Measurements from ENCODE around the gene ASIC3. TPM values are rescaled to one million over a fixed set of nuclear protein-coding genes. Genes with fewer than 3 reads are reported as not detected.
"Not testable (repeated sequence)": the region's sequence is repeated elsewhere in the genome, so short reads cannot be mapped to it uniquely, and the experiment has no call there.

The ASIC3 gene
- total RNA-seq, 1 donor from 2014 or later = 0.51 TPM

DNA sequence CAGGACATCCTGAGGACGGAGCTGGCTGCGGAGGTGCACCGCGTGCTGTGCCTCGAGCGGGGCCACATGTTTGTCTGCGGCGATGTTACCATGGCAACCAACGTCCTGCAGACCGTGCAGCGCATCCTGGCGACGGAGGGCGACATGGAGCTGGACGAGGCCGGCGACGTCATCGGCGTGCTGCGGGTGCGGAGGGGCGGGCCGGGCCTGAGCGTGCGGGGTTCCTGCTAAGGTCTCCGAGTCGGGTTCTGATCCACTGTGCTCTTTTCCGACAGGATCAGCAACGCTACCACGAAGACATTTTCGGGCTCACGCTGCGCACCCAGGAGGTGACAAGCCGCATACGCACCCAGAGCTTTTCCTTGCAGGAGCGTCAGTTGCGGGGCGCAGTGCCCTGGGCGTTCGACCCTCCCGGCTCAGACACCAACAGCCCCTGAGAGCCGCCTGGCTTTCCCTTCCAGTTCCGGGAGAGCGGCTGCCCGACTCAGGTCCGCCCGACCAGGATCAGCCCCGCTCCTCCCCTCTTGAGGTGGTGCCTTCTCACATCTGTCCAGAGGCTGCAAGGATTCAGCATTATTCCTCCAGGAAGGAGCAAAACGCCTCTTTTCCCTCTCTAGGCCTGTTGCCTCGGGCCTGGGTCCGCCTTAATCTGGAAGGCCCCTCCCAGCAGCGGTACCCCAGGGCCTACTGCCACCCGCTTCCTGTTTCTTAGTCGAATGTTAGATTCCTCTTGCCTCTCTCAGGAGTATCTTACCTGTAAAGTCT lies 34.4 kb upstream of the ASIC3 start:
- DNase-seq = peak; percentile 90

DNA sequence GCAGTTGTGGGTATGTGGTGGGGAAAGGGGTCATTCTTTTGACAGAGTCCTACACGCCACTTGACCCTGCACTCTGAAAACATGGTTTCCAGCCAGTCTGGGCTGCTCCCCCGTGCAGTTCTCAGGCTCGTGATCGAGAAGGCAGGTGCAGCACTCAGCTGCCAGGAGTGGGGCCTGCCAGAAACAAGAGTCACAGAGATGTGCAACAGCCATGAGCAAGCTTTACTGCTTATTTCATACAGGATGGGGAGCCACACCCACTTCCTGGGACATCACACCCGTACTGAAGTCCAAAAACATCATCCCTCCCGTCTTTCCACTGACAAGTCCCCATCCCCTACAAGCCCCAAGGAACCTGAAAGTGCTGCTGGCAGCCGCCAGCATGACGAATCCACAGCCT lies 33.4 kb upstream of the ASIC3 start:
- peak; percentile 59 for DNase-seq

GRCh38 chr7:151015967-151016366 lies 32.4 kb upstream of the ASIC3 start:
- no peak for DNase-seq

GRCh38 chr7:151016505-151016904 lies 31.8 kb upstream of the ASIC3 start:
- no peak for DNase-seq

- DNase-seq = no peak
Measured at GRCh38 chr7:151016942-151017341, 31.4 kb upstream of the ASIC3 start.

DNA sequence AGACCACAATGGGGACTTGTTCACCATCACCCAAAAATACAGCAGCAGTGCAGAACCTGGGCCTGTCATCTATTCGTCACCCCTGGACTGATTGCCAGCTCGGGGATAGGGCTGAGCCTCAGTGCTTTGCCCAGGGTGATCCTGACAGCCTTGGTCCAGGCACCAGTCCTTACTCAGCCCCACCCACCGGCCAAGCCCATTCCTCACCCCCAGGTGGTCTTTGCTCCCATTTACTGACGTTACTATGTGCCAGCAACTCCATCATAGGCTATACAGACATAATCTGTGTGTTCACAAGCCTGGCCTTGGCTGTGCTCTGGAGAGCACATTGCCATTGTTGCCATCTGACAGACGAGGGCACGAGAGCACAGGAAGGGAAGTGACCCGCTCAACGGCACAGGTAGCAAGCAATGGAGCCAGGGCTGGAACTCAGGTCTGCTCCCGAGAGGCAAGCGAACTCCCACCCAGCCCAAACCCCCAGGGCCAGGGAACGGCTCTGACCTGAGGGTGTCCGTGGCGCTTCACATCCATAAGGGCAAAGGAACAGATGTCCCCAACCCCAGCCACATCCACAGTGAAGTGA lies 30.9 kb upstream of the ASIC3 start:
- DNase-seq = no peak

GRCh38 chr7:151017953-151018420 lies 30.3 kb upstream of the ASIC3 start:
- DNase-seq = peak; percentile 79

DNA sequence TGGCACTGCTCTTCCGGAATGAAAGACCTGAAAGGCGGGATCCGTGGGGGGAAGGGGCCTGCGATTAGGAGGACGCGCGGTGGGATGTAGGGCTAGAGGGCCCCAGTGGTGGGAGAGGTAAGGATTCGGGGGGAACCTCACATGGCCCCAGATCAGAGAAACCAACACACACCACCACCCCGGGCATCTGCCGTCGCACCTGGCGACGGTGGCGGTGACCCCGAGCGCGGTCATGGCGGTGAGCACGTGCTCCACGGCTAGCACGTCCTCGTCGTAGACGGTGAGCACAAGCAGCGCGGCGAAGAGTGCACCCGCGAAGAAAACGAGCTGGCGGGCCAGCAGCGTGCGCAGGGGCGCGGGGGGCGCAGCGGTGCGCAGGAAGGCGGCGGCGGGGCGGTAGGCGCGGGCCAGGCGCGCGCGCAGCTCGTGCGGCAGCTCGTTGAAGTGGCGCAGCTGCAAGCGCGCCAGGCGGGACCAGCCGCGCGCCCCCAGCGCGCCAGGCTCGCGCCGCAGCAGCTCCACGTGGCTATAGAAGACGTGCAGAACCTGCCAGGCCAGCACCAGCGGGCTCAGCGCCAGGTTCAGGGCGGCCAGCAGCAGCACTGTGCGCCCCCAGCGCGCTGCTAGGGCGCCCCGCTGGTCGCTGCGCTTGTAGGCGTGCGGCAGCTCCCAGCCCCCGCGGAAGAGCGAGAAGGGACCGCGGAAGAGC lies 29.8 kb upstream of the ASIC3 start:
- peak; percentile 75 for DNase-seq

GRCh38 chr7:151019130-151019447 lies 29.2 kb upstream of the ASIC3 start:
- DNase-seq = no peak

DNA sequence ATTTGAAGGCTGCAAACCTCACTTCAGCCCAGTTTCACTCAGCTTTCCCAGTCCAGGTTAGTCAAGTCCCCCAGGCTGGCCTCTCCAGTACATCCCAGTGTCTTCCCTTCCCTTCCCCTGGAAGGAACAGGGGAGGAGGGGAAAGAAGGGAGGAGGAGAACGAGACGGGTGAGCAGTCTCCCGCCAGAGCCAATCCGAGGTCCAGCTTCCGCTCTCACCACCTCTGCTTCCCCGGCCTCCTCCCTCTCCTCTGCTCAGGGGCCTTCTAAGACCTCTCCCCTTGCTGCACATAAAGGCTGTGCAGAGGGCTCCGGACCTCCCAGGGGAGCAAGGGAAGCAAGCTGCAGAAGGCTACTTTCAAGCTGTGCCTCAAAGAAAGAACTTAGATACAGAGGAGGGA lies 28.1 kb upstream of the ASIC3 start:
- DNase-seq = no peak

- DNase-seq = no peak
Measured at GRCh38 chr7:151023232-151023631, 25.1 kb upstream of the ASIC3 start.

- DNase-seq = no peak
Measured at GRCh38 chr7:151024435-151025056, 23.8 kb upstream of the ASIC3 start, which contains the start of gene ATG9B. TSS of gene ATG9B (minus strand) at chr7:151024494. CDS start at chr7:151024423, 71 bp downstream.

DNA sequence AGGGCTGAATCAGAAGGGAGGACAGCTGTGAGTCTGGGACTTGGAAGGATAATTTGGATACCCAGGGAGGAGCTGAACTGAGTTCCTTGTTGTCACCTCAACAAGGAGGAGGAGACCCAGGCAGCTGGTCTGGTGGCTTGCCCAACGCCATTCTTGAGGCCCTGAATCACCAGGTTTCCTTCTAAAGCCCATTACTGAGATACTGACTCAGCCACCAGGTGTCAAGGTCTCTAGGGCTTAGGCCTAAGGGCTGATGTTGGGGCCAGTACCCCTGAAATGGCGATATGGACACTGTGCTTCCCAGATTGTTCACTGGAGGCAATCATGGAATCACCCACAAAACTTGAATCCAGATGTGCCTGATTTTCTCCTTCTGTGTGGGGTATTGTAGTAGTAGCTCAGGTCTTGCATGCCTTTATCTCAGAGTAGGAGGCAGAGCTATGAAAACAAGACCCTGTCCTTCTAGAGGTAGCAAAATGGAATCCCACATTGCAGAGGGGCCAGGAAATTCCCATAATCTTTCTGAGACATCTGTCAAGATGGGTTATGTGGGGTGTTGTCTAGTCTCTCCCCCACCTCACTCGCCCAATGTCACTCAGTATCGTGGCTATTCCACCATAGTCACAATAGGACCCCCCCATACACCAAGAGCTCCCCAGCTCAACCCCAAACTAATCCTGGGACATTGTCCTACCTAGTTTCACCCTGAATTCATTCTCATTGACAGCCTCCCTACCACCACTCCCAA lies 22.2 kb upstream of the ASIC3 start:
- no peak for DNase-seq

DNA sequence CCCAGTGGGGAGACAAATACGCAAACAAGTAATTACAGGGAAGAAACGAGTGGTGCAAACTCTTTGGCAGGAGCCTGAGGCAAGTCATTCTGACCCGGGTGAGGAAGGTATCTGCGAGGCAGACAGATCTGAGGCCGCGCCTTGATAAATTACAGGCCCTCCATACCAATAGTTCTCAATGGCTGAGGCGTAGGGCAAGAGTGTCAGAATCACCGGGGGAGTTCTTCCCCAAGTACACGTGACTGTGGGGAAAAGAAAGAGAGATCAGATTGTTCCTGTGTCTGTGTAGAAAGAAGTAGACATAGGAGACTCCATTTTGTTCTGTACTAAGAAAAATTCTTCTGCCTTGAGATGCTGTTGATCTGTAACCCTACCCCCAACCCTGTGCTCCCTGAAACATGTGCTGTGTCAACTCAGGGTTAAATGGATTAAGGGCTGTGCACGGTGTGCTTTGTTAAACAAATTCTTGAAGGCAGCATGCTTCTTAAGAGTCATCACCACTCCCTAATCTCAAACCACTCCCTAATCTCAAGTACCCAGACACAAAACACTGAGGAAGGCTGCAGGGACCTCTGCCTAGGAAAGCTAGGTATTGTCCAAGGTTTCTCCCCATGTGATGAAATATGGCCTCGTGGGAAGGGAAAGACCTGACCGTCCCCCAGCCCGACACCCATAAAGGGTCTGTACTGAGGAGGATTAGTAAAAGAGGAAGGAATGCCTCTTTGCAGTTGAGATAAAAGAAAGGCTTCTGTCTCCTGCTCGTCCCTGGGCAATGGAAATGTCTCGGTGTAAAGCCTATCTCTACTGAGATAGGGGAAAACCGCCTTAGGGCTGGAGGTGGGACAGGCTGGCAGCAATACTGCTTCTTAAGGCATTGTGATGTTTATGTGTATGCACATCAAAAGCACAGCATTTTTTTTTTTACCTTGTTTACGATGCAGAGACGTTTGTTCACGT lies 21.3 kb upstream of the ASIC3 start:
- DNase-seq = not testable (repeated sequence)

- not testable (repeated sequence) for DNase-seq
Measured at GRCh38 chr7:151027728-151028130, 20.6 kb upstream of the ASIC3 start.

DNA sequence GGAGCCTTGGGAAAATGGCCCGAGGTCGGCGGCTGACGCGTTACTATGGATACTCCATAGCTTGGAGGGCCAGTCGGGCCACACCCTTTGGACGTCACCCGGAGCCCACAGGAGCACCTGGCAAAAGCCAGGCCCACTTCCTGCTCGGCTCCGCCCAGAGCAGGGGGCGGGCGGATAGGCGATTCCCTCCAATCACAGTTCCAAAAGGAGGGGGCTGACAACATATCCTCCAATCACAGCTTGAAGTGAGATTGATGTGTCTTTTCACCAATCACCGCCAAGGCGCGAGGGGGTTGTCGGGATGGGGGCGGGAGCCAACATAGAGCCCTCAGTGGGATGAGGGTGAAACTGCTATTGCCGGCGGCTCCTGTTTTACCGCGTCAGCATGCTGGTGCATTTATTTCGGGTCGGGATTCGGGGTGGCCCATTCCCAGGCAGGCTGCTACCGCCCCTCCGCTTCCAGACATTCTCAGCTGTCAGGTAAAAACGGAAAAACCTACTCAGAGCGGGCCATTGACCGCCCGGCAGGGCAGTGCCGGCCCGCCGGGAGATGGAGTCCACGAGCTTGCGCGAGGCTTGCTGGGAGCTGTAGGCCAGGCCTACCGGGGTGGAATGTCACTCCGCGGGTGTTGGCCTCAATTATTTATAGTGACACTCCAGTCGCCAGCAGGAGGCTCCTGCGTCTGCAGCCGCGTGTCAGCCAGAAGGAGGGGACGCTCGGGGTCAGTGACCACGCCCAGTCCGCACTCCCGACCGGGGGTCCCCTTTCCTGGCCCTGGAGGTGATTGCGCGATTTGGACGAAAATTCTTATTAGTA lies 20.0 kb upstream of the ASIC3 start, which contains the start of gene ABCB8:
Gene ABCB8 (plus strand): TSS at position 320 of the 817 bp plus-strand sequence. CDS start 66 bp downstream, at position 386.
- peak; percentile 100 for DNase-seq

DNA sequence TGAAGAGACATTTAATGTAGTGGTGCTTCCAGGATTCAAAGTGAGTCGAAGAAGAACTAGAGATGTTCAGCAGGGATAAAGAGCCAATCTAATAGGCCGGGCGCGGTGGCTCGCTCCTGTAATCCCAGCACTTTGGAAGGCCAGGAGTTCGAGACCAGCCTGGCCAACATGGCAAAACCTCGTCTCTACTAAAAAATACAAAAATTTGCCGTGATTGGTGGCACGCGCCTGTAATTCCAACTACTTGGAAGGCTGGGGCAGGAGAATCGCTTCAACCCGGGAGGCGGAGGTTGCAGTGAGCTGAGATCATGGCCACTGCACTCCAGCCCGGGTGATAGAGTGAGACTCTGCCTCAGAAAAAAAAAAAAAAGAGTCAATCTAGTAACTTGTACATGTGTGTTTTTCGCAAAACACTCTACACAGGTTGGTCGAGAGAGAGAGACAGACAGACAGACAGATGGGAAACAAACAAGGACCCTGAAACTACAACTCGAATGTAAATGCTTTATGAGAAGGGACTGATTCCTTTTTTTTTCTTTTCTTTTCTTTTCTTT lies 19.3 kb upstream of the ASIC3 start:
- no peak for DNase-seq

- DNase-seq = no peak
Measured at GRCh38 chr7:151031011-151031410, 17.3 kb upstream of the ASIC3 start.
